ENCODE results near the gene COX17. TPM values are rescaled to one million over a fixed set of nuclear protein-coding genes. Genes with fewer than 3 reads are reported as not detected.

The COX17 gene
- total RNA-seq, 1 donor from 2014 or later: 54.4 TPM

DNA sequence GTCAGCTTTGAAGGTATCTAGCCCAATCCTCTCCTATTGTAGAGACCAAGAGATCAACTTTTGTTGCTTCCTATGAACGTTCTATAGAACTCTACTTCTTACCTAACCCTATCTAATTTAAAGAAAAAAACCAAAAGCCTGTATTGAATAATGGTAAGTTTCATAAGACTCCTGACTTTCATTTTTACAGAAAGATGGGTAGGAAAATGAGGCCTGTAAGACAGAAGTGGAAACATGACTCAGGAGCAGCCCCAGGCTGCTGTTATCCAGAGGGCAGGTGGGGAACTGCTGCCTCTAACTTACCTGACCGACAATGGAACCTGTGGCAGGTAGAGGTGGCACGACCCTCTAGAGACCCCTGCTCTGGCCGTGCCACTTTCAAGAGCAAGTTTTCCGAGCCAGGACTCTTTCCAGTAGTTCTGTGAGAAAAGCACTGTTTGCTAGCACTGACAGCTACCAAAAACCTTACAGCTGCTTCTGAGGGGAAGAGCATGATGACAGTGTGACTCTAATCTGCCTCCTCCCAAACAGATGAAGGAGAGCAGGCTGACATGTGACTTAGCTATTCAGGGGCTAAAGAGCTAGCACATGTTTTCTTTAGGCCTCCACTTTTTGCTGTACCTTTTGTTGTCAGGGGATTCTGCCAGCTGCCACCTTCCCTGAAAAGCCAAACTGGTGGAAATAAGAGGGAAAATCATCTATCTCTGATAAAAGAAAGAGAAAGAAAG lies 34.3 kb downstream of the COX17 start:
- intact Hi-C loops (cut with DNase I): no loop called here
- DNase-seq: no peak
- TF ChIP-seq, protein P1, sequence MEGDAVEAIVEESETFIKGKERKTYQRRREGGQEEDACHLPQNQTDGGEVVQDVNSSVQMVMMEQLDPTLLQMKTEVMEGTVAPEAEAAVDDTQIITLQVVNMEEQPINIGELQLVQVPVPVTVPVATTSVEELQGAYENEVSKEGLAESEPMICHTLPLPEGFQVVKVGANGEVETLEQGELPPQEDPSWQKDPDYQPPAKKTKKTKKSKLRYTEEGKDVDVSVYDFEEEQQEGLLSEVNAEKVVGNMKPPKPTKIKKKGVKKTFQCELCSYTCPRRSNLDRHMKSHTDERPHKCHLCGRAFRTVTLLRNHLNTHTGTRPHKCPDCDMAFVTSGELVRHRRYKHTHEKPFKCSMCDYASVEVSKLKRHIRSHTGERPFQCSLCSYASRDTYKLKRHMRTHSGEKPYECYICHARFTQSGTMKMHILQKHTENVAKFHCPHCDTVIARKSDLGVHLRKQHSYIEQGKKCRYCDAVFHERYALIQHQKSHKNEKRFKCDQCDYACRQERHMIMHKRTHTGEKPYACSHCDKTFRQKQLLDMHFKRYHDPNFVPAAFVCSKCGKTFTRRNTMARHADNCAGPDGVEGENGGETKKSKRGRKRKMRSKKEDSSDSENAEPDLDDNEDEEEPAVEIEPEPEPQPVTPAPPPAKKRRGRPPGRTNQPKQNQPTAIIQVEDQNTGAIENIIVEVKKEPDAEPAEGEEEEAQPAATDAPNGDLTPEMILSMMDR (IDR thresholded peaks at IDR 0.05): no peak
- no peaks in the 10 kb centered on the region for H3K9me3 ChIP-seq
- H3K27me3 ChIP-seq (ENCODE audit: low read depth): no peaks in the 10 kb centered on the region
- ATAC-seq: no peak
- H3K36me3 ChIP-seq: peaks cover 10% of the 10 kb centered on the region
- H3K4me3 ChIP-seq: no peak overlapping the region
- H3K27ac ChIP-seq: peak overlapping the region; percentile 13
- peaks cover 33% of the 10 kb centered on the region for H3K4me1 ChIP-seq

DNA sequence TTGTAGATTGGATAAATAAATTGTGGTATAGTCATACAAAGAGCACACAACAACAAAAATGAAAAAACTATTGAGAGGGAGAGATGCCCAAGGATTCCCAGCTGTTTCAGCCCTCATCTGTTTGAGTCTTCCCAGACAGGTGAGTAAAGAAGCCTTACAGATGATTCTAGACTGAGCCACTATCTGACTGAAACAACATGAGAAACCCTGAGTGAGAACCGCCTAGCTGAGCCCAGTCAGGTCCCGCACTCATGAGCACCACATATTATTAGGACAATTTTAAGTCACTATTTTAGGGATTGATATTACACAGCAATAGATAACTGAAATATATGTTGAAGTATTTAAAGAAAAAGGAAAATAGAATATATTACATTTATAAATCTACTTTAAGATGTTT lies 35.8 kb downstream of the COX17 start:
- Histone ChIP-seq H3K9me3 (no peaks in the 10 kb centered on the region), H3K27me3 (ENCODE audit: low read depth) (no peaks in the 10 kb centered on the region), H3K36me3 (peaks cover 9% of the 10 kb centered on the region), H3K27ac (no peak overlapping the region), H3K4me1 (peaks cover 33% of the 10 kb centered on the region), H3K4me3 (no peak overlapping the region)
- ATAC-seq: no peak
- no peak for DNase-seq
- intact Hi-C loops (cut with DNase I): no loop called here
- TF ChIP-seq, protein P1 (IDR thresholded peaks at IDR 0.05): no peak

DNA sequence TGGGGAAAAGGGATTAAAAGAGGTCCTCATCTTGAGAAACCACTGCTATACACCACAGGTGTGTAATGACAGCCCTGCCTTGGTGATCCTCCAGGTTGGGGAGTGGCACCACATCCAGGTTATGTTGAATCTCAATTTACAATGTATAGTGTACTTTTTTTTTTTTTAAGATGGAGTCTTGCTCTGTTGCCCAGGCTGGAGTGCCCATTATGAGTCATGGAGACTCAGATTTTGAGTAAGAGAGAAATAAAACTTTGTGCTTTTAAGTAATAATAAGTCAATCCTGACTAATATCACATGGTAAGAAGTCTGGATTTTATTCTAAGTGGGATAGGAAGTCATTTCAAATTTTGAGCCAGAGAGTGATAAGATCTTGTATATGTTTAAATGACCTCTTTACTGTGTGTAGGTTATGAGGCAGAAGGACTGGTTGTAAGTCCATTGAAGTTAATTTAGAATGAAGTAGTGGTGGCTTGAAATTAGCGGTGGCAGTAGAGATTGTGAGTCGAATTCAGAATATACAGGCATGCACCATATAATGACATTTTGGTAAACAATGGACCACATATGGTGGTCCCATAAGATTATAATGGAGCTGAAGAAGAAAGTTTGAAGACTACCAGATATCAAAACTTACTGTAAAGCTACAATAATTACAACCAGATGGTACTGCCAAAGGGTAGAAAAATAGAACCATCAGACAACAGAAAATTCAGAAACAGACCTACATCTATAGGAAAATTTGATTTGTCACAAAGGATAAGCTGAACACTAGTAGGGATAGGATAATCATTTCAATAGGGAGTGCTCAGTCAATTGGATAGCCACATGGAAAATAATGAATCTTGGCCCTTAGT lies 37.5 kb downstream of the COX17 start:
- Histone ChIP-seq H3K27ac (peak overlapping the region; percentile 90), H3K4me1 (peaks cover 38% of the 10 kb centered on the region), H3K9me3 (no peaks in the 10 kb centered on the region), H3K4me3 (no peak overlapping the region), H3K27me3 (ENCODE audit: low read depth) (no peaks in the 10 kb centered on the region), H3K36me3 (peaks cover 9% of the 10 kb centered on the region)
- intact Hi-C loops (cut with DNase I): no loop called here
- TF ChIP-seq, protein P1 (IDR thresholded peaks at IDR 0.05): no peak
- ATAC-seq: no peak
- DNase-seq: no peak

DNA sequence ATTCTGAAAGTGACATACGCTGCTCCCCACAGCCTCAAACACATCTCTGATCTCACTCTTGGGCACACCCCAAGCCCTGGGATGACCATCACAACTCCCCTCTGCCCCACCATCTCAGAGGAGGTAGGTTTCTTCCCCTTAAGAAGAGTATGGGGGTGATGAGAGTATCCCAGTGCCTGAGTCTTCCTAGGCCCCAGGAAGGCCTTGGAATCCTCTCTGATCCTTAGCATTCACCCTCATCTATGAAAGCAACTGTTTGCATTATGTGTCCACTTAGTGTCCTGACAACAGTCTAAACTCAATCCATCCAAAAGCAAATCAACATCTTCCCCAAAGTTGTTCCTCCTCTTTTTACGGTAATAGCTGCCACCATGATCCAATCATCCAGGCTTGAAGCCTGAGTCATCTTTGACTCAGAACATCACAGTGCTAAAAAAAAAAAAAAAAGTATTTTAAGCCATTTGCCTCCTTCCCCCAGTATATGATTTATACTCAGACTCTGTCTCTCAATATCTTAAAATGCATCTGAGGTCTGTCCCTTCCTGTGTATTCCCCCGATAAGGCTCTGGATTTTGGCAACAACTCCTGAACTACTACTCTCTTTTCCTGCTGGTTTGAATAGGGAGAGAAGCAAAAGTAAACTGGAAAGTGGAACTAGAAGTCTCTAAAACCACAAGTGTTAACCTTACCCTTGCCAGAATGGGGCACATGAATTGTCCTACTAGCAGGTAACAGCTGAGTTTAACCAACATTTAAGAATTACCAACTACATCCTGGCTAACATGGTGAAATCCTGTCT lies 39.3 kb downstream of the COX17 start:
- H3K27ac ChIP-seq: peak overlapping the region; percentile 90
- H3K4me1 ChIP-seq: peaks cover 38% of the 10 kb centered on the region
- no peaks in the 10 kb centered on the region for H3K9me3 ChIP-seq
- TF ChIP-seq, protein P1 (IDR thresholded peaks at IDR 0.05): no peak
- H3K27me3 ChIP-seq (ENCODE audit: low read depth): no peaks in the 10 kb centered on the region
- intact Hi-C loops (cut with DNase I): no loop called here
- ATAC-seq (peak; percentile 63 to 68), DNase-seq (no peak)
- H3K4me3 ChIP-seq: peak overlapping the region; percentile 20
- H3K36me3 ChIP-seq: peaks cover 9% of the 10 kb centered on the region

DNA sequence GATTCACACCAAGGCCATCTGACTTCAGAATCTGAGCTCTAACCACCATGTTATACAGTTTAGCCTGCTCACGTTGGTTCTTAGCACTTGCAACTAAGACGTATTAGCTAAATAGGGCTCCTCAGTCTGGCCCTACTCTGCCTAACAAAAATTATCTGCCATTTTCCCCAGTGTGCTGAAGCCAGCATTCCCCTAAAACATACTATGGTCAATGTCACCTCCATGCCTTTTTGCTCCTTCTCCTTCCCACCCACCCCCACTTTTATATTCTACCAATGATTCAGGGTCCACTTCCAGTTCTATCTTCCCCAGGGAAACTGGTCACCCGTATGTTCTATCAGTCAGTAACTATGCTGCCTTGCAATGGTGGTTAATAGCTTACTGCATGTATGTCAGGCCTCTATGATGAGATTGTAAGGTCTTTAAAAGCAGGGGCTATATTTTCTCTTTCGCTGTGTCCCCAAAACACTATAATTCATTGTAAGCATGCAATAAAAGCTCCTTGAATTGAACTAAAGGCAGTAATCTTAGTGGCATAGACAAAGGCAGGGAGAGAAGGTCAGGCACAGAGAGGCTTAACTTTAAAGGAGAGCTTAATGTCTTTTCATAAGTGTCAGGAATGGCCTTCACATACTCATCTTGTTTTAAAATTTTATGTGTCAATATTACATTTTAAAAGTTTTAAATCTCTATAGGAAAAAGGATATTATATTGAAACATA lies 40.2 kb downstream of the COX17 start:
- no peaks in the 10 kb centered on the region for H3K27me3 ChIP-seq (ENCODE audit: low read depth)
- no peak overlapping the region for H3K4me3 ChIP-seq
- DNase-seq: no peak
- intact Hi-C loops (cut with DNase I): no loop called here
- peaks cover 38% of the 10 kb centered on the region for H3K4me1 ChIP-seq
- peaks cover 7% of the 10 kb centered on the region for H3K36me3 ChIP-seq
- H3K9me3 ChIP-seq: no peaks in the 10 kb centered on the region
- ATAC-seq: no peak
- H3K27ac ChIP-seq: peak overlapping the region; percentile 90
- TF ChIP-seq, protein P1 (IDR thresholded peaks at IDR 0.05): no peak

Data from lower lobe of right lung (tissue), 2 donors.